GM12874 (cell line): ENCODE data around the gene MAML3.

Experiments
- CTCF ChIP-seq: IDR thresholded peaks from 2 replicates; pipeline ENCODE4 v1.5.1; 2011; ENCODE audit warnings: low read depth, mild to moderate bottlenecking, control low read depth, low read length, moderate library complexity; ENCODE audit not compliant: insufficient read depth

Gene MAML3

GRCh38 chr4:139965789-139966188, 188.2 kb downstream of the MAML3 start:
- no peak for TF ChIP-seq CTCF

- TF ChIP-seq CTCF = no peak
Measured at GRCh38 chr4:139963708-139964107, 190.3 kb downstream of the MAML3 start.

GRCh38 chr4:139962130-139962684, 191.8 kb downstream of the MAML3 start:
- no peak for TF ChIP-seq CTCF

GRCh38 chr4:139961344-139961946, 192.5 kb downstream of the MAML3 start:
- no peak for TF ChIP-seq CTCF

- no peak for TF ChIP-seq CTCF
Measured at GRCh38 chr4:139959396-139959795, 194.6 kb downstream of the MAML3 start.

GRCh38 chr4:139958739-139959098, 195.3 kb downstream of the MAML3 start:
- TF ChIP-seq CTCF = no peak

- no peak for TF ChIP-seq CTCF
Measured at GRCh38 chr4:139957986-139958738, 195.8 kb downstream of the MAML3 start.
